Stimulated activated CD8-positive, alpha-beta memory T cell treated with anti-CD3 and anti-CD28 coated beads, Interleukin-7, amount 100 ng/mL, for 1 hour (primary cell): ENCODE measurements around the gene ZNF214.
"Not testable (repeated sequence)": the region's sequence is repeated elsewhere in the genome, so short reads cannot be mapped to it uniquely, and the experiment has no call there.

Experiments
- DNase-seq, 2 donors: peaks; one replicate each; pipeline ENCODE4 v3.0.0-alpha.2; 2020; ENCODE audit warnings: low read depth in 2 of 2

Gene ZNF214

DNA sequence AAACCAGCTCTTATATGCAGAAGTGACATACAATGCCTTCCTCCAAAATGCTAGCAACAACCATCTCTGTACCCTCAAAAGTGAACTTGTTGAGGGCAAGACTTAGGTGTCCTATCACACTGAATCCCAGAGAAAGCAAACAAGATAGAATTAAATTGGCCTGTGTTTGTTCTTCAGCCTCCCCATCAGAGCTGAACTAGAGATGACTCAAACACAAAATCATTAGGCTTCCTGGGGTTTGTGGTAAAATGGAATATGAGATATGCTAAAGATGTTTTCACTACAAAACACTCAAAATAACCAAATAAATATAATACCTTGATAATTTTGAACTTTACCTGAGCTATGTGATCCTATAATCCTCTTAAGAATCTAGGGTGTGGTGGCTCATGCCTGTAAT, 31.6 kb downstream of the ZNF214 start:
- DNase-seq, result no peak

DNA sequence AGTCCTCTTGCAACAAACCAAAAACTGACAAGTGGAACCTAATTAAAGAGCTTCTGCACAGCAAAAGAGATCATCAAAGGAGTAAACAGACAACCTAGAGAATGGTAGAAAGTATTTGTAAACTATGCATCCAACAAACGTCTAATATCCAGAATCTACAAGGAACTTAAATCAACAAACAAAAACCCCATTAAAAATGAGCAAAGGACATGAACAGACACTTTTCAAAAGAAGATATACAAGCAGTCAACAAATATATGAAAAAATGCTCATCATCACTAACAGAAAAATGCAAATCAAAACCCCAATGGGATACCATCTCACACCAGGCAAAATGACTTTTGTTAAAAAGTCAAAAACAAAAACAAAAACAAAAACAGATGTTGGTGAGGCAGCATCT, 33.7 kb downstream of the ZNF214 start:
- no peak for DNase-seq

DNA sequence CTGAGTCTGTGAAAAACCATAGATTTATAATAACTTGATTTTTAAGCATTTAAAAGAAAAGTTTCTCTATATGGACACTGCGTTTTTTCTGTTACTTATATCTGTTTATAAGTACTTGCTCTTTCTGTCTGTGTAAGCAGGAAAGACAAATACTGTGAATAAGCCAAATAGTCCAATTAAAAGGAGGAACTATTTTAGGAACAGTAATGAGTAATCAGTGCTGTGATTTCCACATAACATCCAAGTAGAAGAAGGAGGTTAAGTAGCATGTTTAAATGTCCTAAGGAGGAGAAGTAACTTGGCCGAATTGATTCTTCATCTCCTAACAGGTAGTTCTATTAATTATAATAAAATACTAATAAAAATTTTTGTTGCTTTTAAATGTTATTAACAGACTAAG, 40.8 kb downstream of the ZNF214 start:
- DNase-seq, result no peak

DNA sequence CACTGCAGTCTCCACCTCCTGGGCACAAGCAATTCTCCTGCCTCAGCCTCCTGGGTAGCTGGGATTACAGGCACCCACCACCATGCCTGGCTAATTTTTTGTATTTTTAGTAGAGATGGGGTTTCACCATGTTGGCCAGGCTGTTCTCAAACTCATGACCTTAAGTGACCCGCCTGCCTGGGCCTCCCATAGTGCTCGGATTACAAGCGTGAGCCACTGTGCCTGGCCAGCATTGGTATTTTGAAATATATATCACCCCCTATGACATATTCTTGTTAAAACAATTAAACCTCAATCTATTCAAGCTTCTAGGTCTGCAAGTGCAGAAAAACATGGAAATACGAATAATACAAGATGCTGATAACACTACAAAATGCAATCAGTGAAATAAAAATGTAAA, 50.3 kb downstream of the ZNF214 start:
- DNase-seq, result not testable (repeated sequence)

DNA sequence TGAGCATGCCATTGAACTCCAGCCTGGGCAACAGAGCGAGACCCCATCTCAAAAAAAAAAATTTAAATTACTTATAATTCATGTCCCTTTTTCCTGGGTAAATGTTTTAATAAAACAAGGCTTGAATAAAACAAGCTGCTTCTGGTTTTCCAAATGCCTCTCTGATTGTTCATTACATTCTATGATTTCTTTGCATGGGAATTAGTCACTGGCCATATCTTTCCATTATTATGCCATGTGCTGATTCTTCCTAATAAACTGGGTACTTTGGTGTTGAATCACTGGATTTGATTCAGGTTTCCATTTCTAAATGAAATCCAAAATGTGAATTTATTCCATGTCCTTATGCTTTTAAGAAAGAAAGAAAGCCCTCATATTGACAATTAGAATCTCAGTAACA, 51.3 kb downstream of the ZNF214 start:
- DNase-seq, result no peak

DNA sequence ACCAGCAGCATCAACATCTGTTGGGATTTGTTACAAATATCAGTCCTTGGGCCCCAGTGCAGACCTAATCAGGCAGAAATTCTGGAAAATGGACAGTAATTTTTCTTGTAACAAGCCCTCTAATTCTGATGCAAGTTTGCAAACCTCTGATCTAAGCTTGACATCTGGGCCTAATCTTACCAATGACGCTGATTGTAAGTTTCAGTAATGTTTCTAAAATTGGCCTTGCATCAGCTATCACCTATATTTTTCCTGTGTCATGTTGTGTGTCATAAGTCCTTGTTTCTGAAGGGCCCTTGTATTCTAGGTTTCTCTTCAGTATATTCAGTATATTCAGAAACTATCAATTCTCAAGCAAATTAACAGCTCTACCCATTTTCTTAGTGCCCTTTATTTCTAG, 57.5 kb downstream of the ZNF214 start:
- DNase-seq, result no peak

DNA sequence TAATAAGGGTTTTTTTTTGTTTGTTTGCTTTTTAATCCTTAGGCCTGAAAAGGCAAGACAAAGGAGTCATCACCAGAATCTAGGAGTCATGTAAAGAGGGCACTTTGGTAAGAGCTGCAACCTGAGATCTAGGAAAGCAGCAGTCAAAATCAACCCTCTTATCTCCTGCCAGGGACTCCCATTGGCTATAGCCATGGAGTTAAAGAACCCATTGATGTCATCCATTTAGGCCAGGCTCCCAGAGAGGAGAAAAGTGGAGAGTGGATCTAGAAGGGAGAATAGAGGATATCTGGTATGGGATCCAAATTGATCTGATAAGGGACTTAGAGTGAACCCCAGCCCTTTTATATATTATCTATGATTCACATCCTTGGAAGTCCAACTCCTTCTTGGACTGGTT, 58.0 kb downstream of the ZNF214 start:
- DNase-seq, result no peak

DNA sequence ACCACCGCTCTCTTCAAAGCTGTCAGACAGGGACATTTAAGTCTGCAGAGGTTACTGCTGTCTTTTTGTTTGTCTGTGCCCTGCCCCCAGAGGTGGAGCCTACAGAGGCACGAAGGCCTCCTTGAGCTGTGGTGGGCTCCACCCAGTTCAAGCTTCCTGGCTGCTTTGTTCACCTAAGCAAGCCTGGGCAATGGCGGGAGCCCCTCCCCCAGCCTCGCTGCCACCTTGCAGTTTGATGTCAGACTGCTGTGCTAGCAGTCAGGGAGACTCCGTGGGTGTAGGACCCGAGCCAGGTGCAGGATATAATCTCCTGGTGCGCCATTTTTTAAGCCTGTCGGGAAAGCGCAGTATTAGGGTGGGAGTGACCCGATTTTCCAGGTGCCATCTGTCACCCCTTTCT, 65.9 kb downstream of the ZNF214 start:
- DNase-seq, result not testable (repeated sequence)
